ENCODE results near the gene CHRM4.

The CHRM4 gene

GRCh38 chr11:46390331-46391171, 1.0 kb downstream of the CHRM4 start:
- Mint-ChIP-seq H3K4me1 (ENCODE audit: low read depth) (peaks cover 11% of the 10 kb centered on the region), H3K4me3 (peak overlapping the region; percentile 54), H3K9me3 (no peaks in the 10 kb centered on the region), H3K27me3 (ENCODE audit: low read depth) (peaks cover 64% of the 10 kb centered on the region), H3K36me3 (ENCODE audit: low read depth) (no peaks in the 10 kb centered on the region), H3K27ac (no peak overlapping the region)
- no peak for DNase-seq (ENCODE audit: low spot score)

- H3K27ac Mint-ChIP-seq = no peak overlapping the region
- H3K4me1 Mint-ChIP-seq (ENCODE audit: low read depth) = peaks cover 11% of the 10 kb centered on the region
- DNase-seq (ENCODE audit: low spot score) = peak; percentile 63
These were observed 1.9 kb downstream of the CHRM4 start for GRCh38 chr11:46389450-46390330.

GRCh38 chr11:46388619-46389449, 2.7 kb downstream of the CHRM4 start:
- Mint-ChIP-seq H3K27ac (no peak overlapping the region), H3K36me3 (ENCODE audit: low read depth) (no peaks in the 10 kb centered on the region), H3K27me3 (ENCODE audit: low read depth) (peaks cover 70% of the 10 kb centered on the region), H3K4me1 (ENCODE audit: low read depth) (peaks cover 11% of the 10 kb centered on the region), H3K4me3 (no peak overlapping the region), H3K9me3 (no peaks in the 10 kb centered on the region)
- DNase-seq (ENCODE audit: low spot score) = no peak

More at GRCh38 chr11:46389450-46390330, 1.9 kb downstream of the CHRM4 start:
- H3K36me3 Mint-ChIP-seq (ENCODE audit: low read depth) = no peaks in the 10 kb centered on the region
- H3K27me3 Mint-ChIP-seq (ENCODE audit: low read depth) = peaks cover 67% of the 10 kb centered on the region
- no peaks in the 10 kb centered on the region for H3K9me3 Mint-ChIP-seq
- peak overlapping the region; percentile 54 for H3K4me3 Mint-ChIP-seq

- DNase-seq (ENCODE audit: low spot score) = no peak
- H3K4me3 Mint-ChIP-seq = no peak overlapping the region
- H3K36me3 Mint-ChIP-seq (ENCODE audit: low read depth) = no peaks in the 10 kb centered on the region
- no peak overlapping the region for H3K27ac Mint-ChIP-seq
- H3K9me3 Mint-ChIP-seq = no peaks in the 10 kb centered on the region
- peaks cover 68% of the 10 kb centered on the region for H3K27me3 Mint-ChIP-seq (ENCODE audit: low read depth)
- peaks cover 11% of the 10 kb centered on the region for H3K4me1 Mint-ChIP-seq (ENCODE audit: low read depth)
These were observed 3.5 kb downstream of the CHRM4 start for GRCh38 chr11:46387919-46388618.

GRCh38 chr11:46387456-46387855, 4.1 kb downstream of the CHRM4 start:
- Mint-ChIP-seq H3K27me3 (ENCODE audit: low read depth) (peaks cover 63% of the 10 kb centered on the region), H3K4me1 (ENCODE audit: low read depth) (peaks cover 6% of the 10 kb centered on the region), H3K4me3 (no peak overlapping the region), H3K9me3 (no peaks in the 10 kb centered on the region), H3K36me3 (ENCODE audit: low read depth) (no peaks in the 10 kb centered on the region), H3K27ac (no peak overlapping the region)
- no peak for DNase-seq (ENCODE audit: low spot score)

GRCh38 chr11:46386674-46387073, 4.9 kb downstream of the CHRM4 start:
- no peaks in the 10 kb centered on the region for H3K36me3 Mint-ChIP-seq (ENCODE audit: low read depth)
- H3K27ac Mint-ChIP-seq = no peak overlapping the region
- H3K27me3 Mint-ChIP-seq (ENCODE audit: low read depth) = peaks cover 69% of the 10 kb centered on the region
- no peak overlapping the region for H3K4me3 Mint-ChIP-seq
- peaks cover 9% of the 10 kb centered on the region for H3K4me1 Mint-ChIP-seq (ENCODE audit: low read depth)
- DNase-seq (ENCODE audit: low spot score) = no peak
- H3K9me3 Mint-ChIP-seq = no peaks in the 10 kb centered on the region

- Mint-ChIP-seq H3K27ac (no peak overlapping the region), H3K4me1 (ENCODE audit: low read depth) (peaks cover 9% of the 10 kb centered on the region), H3K27me3 (ENCODE audit: low read depth) (peaks cover 69% of the 10 kb centered on the region), H3K4me3 (no peak overlapping the region), H3K9me3 (no peaks in the 10 kb centered on the region), H3K36me3 (ENCODE audit: low read depth) (no peaks in the 10 kb centered on the region)
- DNase-seq (ENCODE audit: low spot score) = no peak
These were observed 5.5 kb downstream of the CHRM4 start for GRCh38 chr11:46386005-46386578.

GRCh38 chr11:46385169-46386004, 6.2 kb downstream of the CHRM4 start:
- Mint-ChIP-seq H3K27me3 (ENCODE audit: low read depth) (peaks cover 62% of the 10 kb centered on the region), H3K9me3 (no peaks in the 10 kb centered on the region), H3K27ac (no peak overlapping the region), H3K36me3 (ENCODE audit: low read depth) (peaks cover under 1% of the 10 kb centered on the region), H3K4me3 (no peak overlapping the region), H3K4me1 (ENCODE audit: low read depth) (peaks cover 9% of the 10 kb centered on the region)
- DNase-seq (ENCODE audit: low spot score) = no peak

GRCh38 chr11:46383974-46384701, 7.4 kb downstream of the CHRM4 start:
- H3K4me3 Mint-ChIP-seq = no peak overlapping the region
- peaks cover 50% of the 10 kb centered on the region for H3K27me3 Mint-ChIP-seq (ENCODE audit: low read depth)

GRCh38 chr11:46383404-46383758, 8.2 kb downstream of the CHRM4 start:
- peaks cover 43% of the 10 kb centered on the region for H3K27me3 Mint-ChIP-seq (ENCODE audit: low read depth)
- DNase-seq (ENCODE audit: low spot score) = no peak
- H3K4me3 Mint-ChIP-seq = no peak overlapping the region
- H3K4me1 Mint-ChIP-seq (ENCODE audit: low read depth) = peaks cover 14% of the 10 kb centered on the region
- H3K36me3 Mint-ChIP-seq (ENCODE audit: low read depth) = peaks cover 2% of the 10 kb centered on the region
- H3K27ac Mint-ChIP-seq = no peak overlapping the region
- no peaks in the 10 kb centered on the region for H3K9me3 Mint-ChIP-seq

More at GRCh38 chr11:46383974-46384701, 7.4 kb downstream of the CHRM4 start:
- Mint-ChIP-seq H3K4me1 (ENCODE audit: low read depth) (peaks cover 14% of the 10 kb centered on the region), H3K9me3 (no peaks in the 10 kb centered on the region), H3K27ac (no peak overlapping the region), H3K36me3 (ENCODE audit: low read depth) (peaks cover 2% of the 10 kb centered on the region)
- DNase-seq (ENCODE audit: low spot score) = no peak

- Mint-ChIP-seq H3K36me3 (ENCODE audit: low read depth) (peaks cover 6% of the 10 kb centered on the region), H3K4me1 (ENCODE audit: low read depth) (peaks cover 8% of the 10 kb centered on the region), H3K4me3 (no peak overlapping the region), H3K27me3 (ENCODE audit: low read depth) (peaks cover 37% of the 10 kb centered on the region), H3K27ac (no peak overlapping the region), H3K9me3 (no peaks in the 10 kb centered on the region)
- DNase-seq (ENCODE audit: low spot score) = no peak
These were observed 8.8 kb downstream of the CHRM4 start for GRCh38 chr11:46382646-46383403.

All from T-helper 2 cell treated with Interferon-gamma antibody and Interleukin-4, amounts not matched to agents 5 μg/mL and 100 μg/mL, for 36 hours (primary cell).